ENCODE data around the gene RCAN2.

DNA sequence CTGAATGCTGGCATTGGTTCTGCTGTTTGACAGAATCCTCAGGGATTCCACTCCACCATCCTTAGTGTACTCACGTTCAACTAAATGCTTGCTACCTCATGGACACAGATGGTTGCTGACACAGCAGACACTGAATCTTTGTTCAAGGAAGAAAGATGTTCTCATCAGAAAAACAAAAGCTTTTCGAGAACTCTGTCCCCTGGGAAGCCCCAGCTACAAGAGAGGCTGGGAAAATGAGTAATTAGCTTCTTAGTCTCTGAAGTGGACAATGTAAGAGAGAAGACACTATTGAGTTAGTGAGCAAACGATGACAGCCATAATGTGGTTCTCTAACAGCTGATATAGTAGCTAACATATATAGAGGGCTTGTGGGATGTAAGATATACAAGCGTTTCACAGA is 289.5 kb downstream of the RCAN2 start:
- TF ChIP-seq CTCF (IDR thresholded peaks at IDR 0.05; ENCODE audit: insufficient read depth, low read length) (no peak), POLR2AphosphoS5 (IDR thresholded peaks at IDR 0.05; ENCODE audit: low read depth) (no peak), GABPA (IDR thresholded peaks at IDR 0.05; ENCODE audit: low read depth) (no peak), SPI1 (IDR thresholded peaks at IDR 0.05; ENCODE audit: borderline replicate concordance, low read depth) (no peak), REST (IDR thresholded peaks at IDR 0.05; ENCODE audit: insufficient replicate concordance, low read depth) (no peak)

Data from HL-60 (cell line).